GM13976 (cell line): ENCODE results near the gene PRG2.

Experiments used
- DNase-seq: peaks from one replicate; pipeline ENCODE4 v3.0.0; 2012; ENCODE audit warnings: low spot score
- in situ Hi-C: fragments of 300-500 bp; cut with MboI; formaldehyde crosslinking; loops from one replicate; pipeline ENCODE4 v1.12.0; 2022; ENCODE audit warnings: low sequenced_read_pairs, mixed read lengths, inconsistent platforms; ENCODE audit not compliant: unreplicated experiment
- TF ChIP-seq, protein P1 (sequence below): IDR thresholded peaks from 2 replicates; pipeline ENCODE4 v1.5.1; 2012; ENCODE audit warnings: borderline replicate concordance, mild to moderate bottlenecking; ENCODE audit not compliant: insufficient read depth; ENCODE audit errors: extremely low read depth, missing control alignments, control extremely low read depth

Gene PRG2, protein sequence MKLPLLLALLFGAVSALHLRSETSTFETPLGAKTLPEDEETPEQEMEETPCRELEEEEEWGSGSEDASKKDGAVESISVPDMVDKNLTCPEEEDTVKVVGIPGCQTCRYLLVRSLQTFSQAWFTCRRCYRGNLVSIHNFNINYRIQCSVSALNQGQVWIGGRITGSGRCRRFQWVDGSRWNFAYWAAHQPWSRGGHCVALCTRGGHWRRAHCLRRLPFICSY

DNA sequence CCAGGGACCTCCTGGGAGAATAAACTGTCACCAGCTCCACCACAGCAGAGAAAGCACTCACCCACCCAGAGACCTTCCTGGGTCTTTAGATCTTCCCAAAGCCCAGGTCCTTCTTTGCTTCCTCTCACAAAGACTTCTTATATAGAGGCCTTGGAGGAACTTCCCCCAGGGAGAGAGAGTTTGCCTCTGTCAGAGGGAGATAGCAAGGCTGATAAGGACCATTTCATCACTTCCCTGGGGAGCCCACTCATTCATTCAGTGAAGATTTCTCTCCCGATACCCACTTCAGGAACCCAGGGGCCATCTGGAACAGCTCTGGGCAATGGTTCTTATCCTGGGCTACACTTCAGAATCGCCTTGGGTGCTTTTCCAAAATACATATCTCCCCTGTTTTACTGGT lies at the start of gene PRG2:
PRG2 (minus strand) TSS at position 116 of the 400 bp plus-strand sequence. CDS start 706 bp downstream, outside the sequence.
- in situ Hi-C loops = no loop called here
- TF ChIP-seq, protein P1, sequence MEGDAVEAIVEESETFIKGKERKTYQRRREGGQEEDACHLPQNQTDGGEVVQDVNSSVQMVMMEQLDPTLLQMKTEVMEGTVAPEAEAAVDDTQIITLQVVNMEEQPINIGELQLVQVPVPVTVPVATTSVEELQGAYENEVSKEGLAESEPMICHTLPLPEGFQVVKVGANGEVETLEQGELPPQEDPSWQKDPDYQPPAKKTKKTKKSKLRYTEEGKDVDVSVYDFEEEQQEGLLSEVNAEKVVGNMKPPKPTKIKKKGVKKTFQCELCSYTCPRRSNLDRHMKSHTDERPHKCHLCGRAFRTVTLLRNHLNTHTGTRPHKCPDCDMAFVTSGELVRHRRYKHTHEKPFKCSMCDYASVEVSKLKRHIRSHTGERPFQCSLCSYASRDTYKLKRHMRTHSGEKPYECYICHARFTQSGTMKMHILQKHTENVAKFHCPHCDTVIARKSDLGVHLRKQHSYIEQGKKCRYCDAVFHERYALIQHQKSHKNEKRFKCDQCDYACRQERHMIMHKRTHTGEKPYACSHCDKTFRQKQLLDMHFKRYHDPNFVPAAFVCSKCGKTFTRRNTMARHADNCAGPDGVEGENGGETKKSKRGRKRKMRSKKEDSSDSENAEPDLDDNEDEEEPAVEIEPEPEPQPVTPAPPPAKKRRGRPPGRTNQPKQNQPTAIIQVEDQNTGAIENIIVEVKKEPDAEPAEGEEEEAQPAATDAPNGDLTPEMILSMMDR = no peak
- DNase-seq = no peak

DNA sequence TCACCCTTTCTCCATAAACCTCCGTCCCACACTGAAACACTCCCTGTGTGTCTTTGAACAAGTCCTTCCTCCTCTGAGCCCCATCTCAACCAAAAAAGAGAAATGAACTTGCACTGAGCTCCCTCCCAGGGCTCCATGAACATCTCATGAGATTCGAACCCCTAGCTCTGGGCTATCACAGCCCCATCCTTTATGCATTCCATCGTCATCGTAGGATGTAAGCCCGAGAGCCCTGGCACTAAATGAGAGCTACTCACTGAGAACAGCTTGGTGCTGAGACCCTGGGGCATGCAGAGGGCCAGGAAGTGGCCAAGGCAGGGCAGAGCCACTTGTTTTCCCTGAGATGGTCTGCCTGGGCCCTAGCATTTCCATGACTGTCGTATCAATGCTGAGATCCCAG lies 49.3 kb upstream of the PRG2 start:
- in situ Hi-C loops = no loop called here
- TF ChIP-seq, protein P1 = no peak

DNA sequence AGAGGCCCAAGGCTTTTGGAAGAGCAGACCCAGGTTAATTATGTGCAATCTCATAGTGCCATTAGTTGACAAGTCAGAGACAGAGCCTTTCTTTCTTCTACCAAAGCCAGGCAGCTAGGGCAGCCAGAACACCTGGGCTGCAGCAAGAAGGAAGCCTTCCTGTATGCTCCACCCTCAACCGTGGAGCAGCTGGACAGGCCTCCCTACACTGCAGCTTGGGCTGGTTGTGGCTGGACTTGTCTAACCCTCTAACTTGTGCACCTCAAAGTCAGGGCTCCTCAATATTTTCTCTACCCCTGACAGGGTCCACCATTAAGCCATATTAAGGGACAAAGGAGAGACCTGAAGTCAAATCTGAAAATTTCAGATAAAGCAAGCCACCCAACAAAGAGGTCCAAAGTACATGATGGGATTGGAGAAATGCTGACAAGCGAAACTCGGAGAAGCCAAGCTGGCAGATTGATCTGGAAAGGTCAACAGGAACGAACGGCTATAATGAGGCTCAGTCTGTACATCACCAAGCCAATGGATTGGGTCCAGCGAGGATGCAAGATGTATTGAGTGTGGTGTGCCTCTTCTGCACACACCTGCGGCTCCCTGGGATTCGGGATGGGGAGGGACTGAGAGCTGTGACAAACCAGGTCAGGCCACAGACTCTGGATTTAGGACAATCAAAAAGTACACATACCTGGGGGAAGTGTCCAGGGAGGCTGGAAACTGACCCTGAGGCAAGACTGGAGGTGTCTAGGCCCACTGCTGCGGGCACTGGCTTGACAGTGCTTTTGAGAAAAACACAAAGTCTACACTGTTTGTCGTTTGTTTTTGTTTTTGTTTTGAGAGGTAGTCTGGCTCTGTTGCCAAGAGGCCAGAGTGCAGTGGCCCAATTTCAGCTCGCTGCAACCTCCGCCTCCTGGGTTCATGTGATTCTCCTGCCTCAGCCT lies 48.2 kb upstream of the PRG2 start:
- TF ChIP-seq, protein P1 = no peak
- in situ Hi-C loops = no loop called here
- DNase-seq = no peak

More for the DNA sequence above, 49.3 kb upstream of the PRG2 start:
- no peak for DNase-seq

DNA sequence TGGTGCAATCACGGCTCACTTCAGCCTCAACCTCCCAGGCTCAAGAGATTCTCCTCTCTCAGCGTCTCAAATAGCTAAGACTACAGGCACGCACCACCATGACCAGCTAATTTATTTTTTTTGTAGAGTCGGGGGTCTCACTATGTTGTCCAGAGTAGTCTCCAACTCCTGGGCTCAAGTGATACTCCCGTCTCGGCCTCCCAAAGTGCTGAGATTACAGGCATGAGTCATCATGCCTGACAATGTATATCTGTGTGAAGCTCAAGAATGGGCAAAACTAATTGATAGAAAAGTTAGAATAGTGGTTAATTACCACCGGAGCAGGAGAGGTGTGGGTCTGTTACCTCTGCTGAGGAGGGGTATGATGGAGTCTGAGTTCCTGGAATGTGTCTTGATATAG lies 45.6 kb upstream of the PRG2 start:
- in situ Hi-C loops = no loop called here
- no peak for DNase-seq

DNA sequence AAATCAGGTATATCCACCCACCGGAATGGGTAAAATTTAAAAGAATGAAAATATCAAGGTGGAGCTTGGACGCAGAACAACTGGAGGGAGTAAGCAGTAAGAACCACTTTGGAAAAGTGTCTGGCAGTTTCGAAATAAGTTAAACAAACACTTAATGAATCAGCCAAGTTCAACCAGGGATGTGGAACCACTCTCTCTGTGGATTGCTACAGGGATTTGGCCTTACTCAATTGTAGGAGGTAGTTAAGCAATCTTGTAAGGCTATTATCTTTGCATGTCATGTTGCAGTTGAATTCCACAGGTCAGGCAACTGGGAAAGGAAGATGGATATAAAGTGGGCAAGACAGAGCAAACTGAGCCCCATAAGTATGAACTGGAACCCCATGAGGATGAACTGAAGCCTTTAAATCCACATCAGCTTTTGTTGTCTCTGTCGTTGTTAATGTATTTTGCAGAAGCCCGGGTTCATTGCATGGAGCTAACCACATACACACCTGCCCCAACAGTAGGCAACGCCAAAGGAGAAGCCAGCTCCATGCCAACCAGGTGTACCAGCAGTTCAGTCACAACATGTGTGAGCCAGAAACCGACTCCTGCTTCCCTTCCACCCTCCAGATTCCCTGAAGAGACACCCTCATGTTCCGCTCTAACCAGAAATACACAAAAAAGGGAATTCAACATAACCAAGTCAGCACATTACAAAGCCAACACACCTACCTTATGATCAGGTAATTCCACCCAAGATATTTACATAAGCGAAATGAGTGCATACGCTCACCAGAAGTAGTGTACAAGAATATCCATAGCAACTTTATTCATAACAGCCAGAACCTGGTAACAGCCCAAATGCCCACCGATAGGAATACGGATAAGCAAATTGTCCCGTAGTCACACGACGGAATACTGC lies 44.4 kb upstream of the PRG2 start:
- DNase-seq = no peak
- in situ Hi-C loops = no loop called here
- TF ChIP-seq, protein P1 = no peak

More for the DNA sequence above, 45.6 kb upstream of the PRG2 start:
- TF ChIP-seq, protein P1 = no peak

DNA sequence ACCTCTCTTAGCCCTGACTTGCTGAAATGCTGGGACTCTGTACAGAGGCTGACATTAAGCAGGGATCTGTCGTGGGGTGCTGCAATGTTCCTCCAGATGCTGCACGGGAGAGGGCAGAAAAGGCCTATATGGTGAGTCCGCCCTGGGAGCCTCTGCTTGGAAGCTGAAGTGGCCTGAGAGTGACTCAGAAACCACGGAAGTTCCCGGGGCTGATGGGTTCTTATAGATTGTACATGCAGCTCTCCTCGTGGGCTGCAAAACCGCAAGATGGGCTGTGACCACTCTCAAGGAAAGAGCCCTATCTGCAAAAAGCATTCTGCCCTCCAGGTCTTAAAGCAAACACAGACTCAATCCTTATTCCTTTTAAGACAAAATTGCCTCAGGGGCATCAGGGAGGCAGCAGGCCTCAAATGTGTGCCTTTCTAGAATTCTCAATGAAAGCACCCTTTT lies 42.3 kb upstream of the PRG2 start:
- no peak for DNase-seq
- TF ChIP-seq, protein P1 = no peak
- in situ Hi-C loops = no loop called here
